Neural progenitor cell (in vitro differentiated cells): ENCODE measurements around the gene KPNA5. TPM values are rescaled to one million over a fixed set of nuclear protein-coding genes. Genes with fewer than 3 reads are reported as not detected.
"Not testable (repeated sequence)": the region's sequence is repeated elsewhere in the genome, so short reads cannot be mapped to it uniquely, and the experiment has no call there.

Source experiments
- DNase-seq: peaks from one replicate; pipeline ENCODE4 v3.0.0-alpha.2; 2016; ENCODE audit warnings: low spot score
- H2AFZ ChIP-seq: fragments of 200-600 bp; sonication (generic); replicated peaks from 2 replicates; pipeline ENCODE4 v1.6.1; 2016; ENCODE audit warnings: antibody characterized with exemption
- H3F3A ChIP-seq: fragments of 200-600 bp; sonication (generic); 2 replicates; pipeline ENCODE4 v1.6.1; 2016; ENCODE audit warnings: antibody characterized with exemption, low read depth
- H3K27ac ChIP-seq: fragments of 200-600 bp; sonication (generic); 2 replicates; pipeline ENCODE4 v1.5.1; 2016; ENCODE audit warnings: mild to moderate bottlenecking
- H3K27me3 ChIP-seq: fragments of 200-600 bp; sonication (generic); 2 replicates; pipeline ENCODE4 v1.6.1; 2016; ENCODE audit warnings: mild to moderate bottlenecking, moderate library complexity
- H3K36me3 ChIP-seq: fragments of 200-600 bp; sonication (generic); 2 replicates; pipeline ENCODE4 v1.5.1; 2016
- H3K4me1 ChIP-seq: fragments of 200-600 bp; sonication (generic); 2 replicates; pipeline ENCODE4 v1.6.1; 2016; ENCODE audit warnings: mixed run types
- H3K4me2 ChIP-seq: fragments of 200-600 bp; sonication (generic); 2 replicates; pipeline ENCODE4 v1.6.1; 2016
- H3K4me3 ChIP-seq: fragments of 200-600 bp; sonication (generic); 2 replicates; pipeline ENCODE4 v1.5.1; 2016
- H3K79me2 ChIP-seq: fragments of 200-600 bp; sonication (generic); 2 replicates; pipeline ENCODE4 v1.6.1; 2016; ENCODE audit warnings: low read depth
- H3K9ac ChIP-seq: fragments of 200-600 bp; sonication (generic); 2 replicates; pipeline ENCODE4 v1.6.1; 2016
- H3K9me3 ChIP-seq: fragments of 200-600 bp; sonication (generic); 2 replicates; pipeline ENCODE4 v1.5.1; 2016; ENCODE audit warnings: low read depth
- H4K20me1 ChIP-seq: fragments of 200-600 bp; sonication (generic); 2 replicates; pipeline ENCODE4 v1.6.1; 2016; ENCODE audit warnings: low read depth
- H3K27ac Mint-ChIP-seq: 3 replicates; pipeline ENCODE4 v1.8.0; 2021; ENCODE audit warnings: mixed read lengths
- H3K27me3 Mint-ChIP-seq: 2 replicates; pipeline ENCODE4 v1.8.0; 2022; ENCODE audit warnings: low read depth, mild to moderate bottlenecking, inconsistent platforms, moderate library complexity, mixed read lengths; ENCODE audit not compliant: insufficient read depth
- H3K36me3 Mint-ChIP-seq: 3 replicates; pipeline ENCODE4 v1.8.0; 2021; ENCODE audit warnings: mixed read lengths
- H3K4me1 Mint-ChIP-seq: 3 replicates; pipeline ENCODE4 v1.8.0; 2021; ENCODE audit warnings: mixed read lengths
- H3K4me3 Mint-ChIP-seq: 3 replicates; pipeline ENCODE4 v1.8.0; 2021; ENCODE audit warnings: mild to moderate bottlenecking, moderate library complexity, mixed read lengths
- H3K9me3 Mint-ChIP-seq: 3 replicates; pipeline ENCODE4 v1.8.0; 2020; ENCODE audit warnings: mixed read lengths
- EZH2 ChIP-seq: fragments of 200-600 bp; sonication (generic); IDR thresholded peaks from 2 replicates; pipeline ENCODE4 v1.6.1; 2017; ENCODE audit warnings: antibody characterized with exemption, mild to moderate bottlenecking, moderate library complexity
- EZH2phosphoT487 ChIP-seq: fragments of 200-600 bp; sonication (generic); IDR thresholded peaks from 2 replicates; pipeline ENCODE4 v1.6.1; 2017; ENCODE audit warnings: antibody characterized with exemption
- total RNA-seq: library from RNA; depleted of rRNA; stranded (reverse); fragments of >200 nt; gene quantifications from 2 replicates; pipeline ENCODE4 v1.2.3, GENCODE V29; 2015; ENCODE audit warnings: low replicate concordance
- TF ChIP-seq, protein P1 (sequence below): fragments of 200-600 bp; sonication (generic); IDR thresholded peaks from 2 replicates; pipeline ENCODE4 v1.5.1; 2017; ENCODE audit warnings: antibody characterized with exemption, mild to moderate bottlenecking

The KPNA5 gene
- total RNA-seq, 1 donor from 2014 or later, result 39.9 TPM

DNA sequence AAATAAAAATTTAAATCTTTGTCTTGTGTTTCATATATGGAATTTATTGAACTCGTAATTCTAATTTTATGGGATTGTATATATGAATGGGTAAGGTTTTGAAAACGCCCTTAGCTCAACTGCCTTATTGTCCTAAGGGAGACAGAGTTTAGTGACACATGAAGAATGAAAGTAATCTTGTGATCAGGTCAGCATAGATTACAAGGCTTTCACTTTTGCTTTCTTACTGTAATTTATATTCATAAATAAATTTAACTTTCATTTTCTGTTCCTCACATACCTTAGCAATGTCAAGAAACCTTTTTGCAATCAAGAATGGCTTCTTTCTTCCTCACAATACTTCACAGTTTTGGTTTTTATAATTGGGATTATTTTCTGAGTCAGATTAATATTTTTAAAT, 14.4 kb downstream of the KPNA5 start:
- TF ChIP-seq EZH2phosphoT487, result no peak
- TF ChIP-seq, protein P1, sequence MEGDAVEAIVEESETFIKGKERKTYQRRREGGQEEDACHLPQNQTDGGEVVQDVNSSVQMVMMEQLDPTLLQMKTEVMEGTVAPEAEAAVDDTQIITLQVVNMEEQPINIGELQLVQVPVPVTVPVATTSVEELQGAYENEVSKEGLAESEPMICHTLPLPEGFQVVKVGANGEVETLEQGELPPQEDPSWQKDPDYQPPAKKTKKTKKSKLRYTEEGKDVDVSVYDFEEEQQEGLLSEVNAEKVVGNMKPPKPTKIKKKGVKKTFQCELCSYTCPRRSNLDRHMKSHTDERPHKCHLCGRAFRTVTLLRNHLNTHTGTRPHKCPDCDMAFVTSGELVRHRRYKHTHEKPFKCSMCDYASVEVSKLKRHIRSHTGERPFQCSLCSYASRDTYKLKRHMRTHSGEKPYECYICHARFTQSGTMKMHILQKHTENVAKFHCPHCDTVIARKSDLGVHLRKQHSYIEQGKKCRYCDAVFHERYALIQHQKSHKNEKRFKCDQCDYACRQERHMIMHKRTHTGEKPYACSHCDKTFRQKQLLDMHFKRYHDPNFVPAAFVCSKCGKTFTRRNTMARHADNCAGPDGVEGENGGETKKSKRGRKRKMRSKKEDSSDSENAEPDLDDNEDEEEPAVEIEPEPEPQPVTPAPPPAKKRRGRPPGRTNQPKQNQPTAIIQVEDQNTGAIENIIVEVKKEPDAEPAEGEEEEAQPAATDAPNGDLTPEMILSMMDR, result no peak
- TF ChIP-seq EZH2, result no peak
- no peak overlapping the region for H2AFZ ChIP-seq
- H3K27me3 ChIP-seq, result no peaks in the 10 kb centered on the region
- DNase-seq, result no peak
- Mint-ChIP-seq H3K4me3 (no peak overlapping the region), H3K9me3 (peaks cover 3% of the 10 kb centered on the region), H3K36me3 (peaks cover 18% of the 10 kb centered on the region), H3K27ac (no peak overlapping the region), H3K4me1 (no peaks in the 10 kb centered on the region), H3K27me3 (no peaks in the 10 kb centered on the region)
- no peak overlapping the region for H3K4me3 ChIP-seq
- H3K4me1 ChIP-seq, result peaks cover 11% of the 10 kb centered on the region
- H3K9me3 ChIP-seq, result no peaks in the 10 kb centered on the region
- H3K9ac ChIP-seq, result no peak overlapping the region
- no peak overlapping the region for H3K27ac ChIP-seq
- no peak overlapping the region for H3K4me2 ChIP-seq
- peaks cover 10% of the 10 kb centered on the region for H4K20me1 ChIP-seq
- H3F3A ChIP-seq, result no peaks in the 10 kb centered on the region
- H3K79me2 ChIP-seq, result peaks cover 52% of the 10 kb centered on the region
- H3K36me3 ChIP-seq, result peaks cover 20% of the 10 kb centered on the region

DNA sequence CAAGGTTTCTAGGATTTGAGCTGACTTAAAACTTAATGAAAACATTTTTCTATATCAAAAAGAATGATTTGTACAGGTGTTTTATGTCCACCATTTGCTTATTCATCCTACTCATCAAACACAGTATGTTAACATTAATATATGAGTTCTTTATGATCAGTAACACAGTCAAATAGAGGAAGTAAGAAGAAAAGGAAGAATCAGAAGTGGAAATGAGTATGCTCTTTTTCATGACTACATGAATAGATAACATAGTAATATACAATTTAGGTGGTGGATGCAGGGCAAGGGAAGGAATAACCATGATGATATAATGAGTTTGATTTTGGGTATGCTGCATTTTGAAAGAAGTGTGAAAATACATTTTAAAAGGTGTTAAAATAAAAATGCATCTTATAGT, 16.5 kb downstream of the KPNA5 start:
- no peak for DNase-seq
- Histone ChIP-seq H3K4me3 (no peak overlapping the region), H3K9ac (no peak overlapping the region), H3K79me2 (peaks cover 32% of the 10 kb centered on the region), H3K4me2 (no peak overlapping the region), H3K9me3 (no peaks in the 10 kb centered on the region), H3K27ac (no peak overlapping the region), H4K20me1 (peaks cover 10% of the 10 kb centered on the region), H3F3A (no peaks in the 10 kb centered on the region), H3K27me3 (no peaks in the 10 kb centered on the region), H3K4me1 (peaks cover 11% of the 10 kb centered on the region), H3K36me3 (peaks cover 10% of the 10 kb centered on the region), H2AFZ (no peak overlapping the region)
- H3K27me3 Mint-ChIP-seq, result no peaks in the 10 kb centered on the region
- H3K36me3 Mint-ChIP-seq, result peaks cover 18% of the 10 kb centered on the region
- H3K4me1 Mint-ChIP-seq, result no peaks in the 10 kb centered on the region
- H3K4me3 Mint-ChIP-seq, result no peak overlapping the region
- TF ChIP-seq EZH2phosphoT487, result no peak
- TF ChIP-seq EZH2, result no peak
- TF ChIP-seq, protein P1, result no peak
- no peak overlapping the region for H3K27ac Mint-ChIP-seq
- H3K9me3 Mint-ChIP-seq, result peaks cover 3% of the 10 kb centered on the region

DNA sequence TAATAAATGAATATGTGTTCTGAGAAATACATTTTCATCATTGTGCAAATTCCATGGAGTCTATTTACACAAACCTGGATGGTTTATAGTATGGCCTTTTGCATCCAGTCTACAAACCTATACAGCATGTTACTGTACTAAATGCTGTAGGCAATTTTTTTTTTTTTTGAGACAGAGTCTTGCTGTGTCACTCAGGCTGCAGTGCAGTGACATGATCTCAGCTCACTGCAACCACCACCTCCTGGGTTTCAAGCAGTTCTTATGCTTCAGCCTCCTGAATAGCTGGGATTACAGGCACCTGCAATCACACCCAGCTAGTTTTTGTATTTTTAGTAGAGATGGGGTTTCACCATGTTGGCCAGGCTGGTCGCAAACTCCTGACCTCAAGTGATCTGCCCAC, 22.9 kb downstream of the KPNA5 start:
- H3K36me3 ChIP-seq, result peaks cover 18% of the 10 kb centered on the region
- H2AFZ ChIP-seq, H3K4me2 ChIP-seq, H3F3A ChIP-seq, H3K4me3 Mint-ChIP-seq, H3K9me3 Mint-ChIP-seq, H3K79me2 ChIP-seq, H3K4me1 Mint-ChIP-seq, H3K4me3 ChIP-seq, H3K9ac ChIP-seq, H3K4me1 ChIP-seq, H3K27ac ChIP-seq, H3K27me3 Mint-ChIP-seq, H4K20me1 ChIP-seq, DNase-seq, H3K27ac Mint-ChIP-seq, H3K27me3 ChIP-seq, H3K9me3 ChIP-seq: not testable (repeated sequence)
- H3K36me3 Mint-ChIP-seq, result peaks cover 21% of the 10 kb centered on the region

DNA sequence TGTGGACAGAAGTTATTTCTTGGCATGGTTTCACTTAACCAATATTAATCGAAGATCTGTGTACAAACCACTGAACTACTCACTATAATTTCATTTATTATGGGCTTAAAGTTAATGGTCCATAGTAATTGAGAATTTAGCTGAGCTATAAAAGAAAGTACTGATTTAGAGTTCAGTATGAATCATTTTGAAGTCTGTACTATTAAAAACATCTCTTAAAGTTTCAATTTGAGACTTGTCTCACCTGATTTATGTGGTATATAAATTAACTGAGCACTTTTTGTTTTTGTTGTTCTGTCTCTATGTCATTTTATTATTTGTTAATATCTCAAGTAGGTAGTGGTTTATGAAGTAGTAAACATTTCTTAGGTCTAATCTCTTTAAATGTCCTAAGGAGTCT, 24.9 kb downstream of the KPNA5 start:
- H3K27me3 ChIP-seq, result no peaks in the 10 kb centered on the region
- Mint-ChIP-seq H3K27me3 (no peaks in the 10 kb centered on the region), H3K4me3 (no peak overlapping the region), H3K27ac (no peak overlapping the region), H3K36me3 (peaks cover 22% of the 10 kb centered on the region), H3K4me1 (no peaks in the 10 kb centered on the region), H3K9me3 (no peaks in the 10 kb centered on the region)
- no peak overlapping the region for H3K27ac ChIP-seq
- H3K36me3 ChIP-seq, result peaks cover 9% of the 10 kb centered on the region
- H3K4me2 ChIP-seq, result no peak overlapping the region
- no peak overlapping the region for H2AFZ ChIP-seq
- H3K9ac ChIP-seq, result no peak overlapping the region
- H3K79me2 ChIP-seq, result no peaks in the 10 kb centered on the region
- no peak for DNase-seq
- no peaks in the 10 kb centered on the region for H4K20me1 ChIP-seq
- no peaks in the 10 kb centered on the region for H3K9me3 ChIP-seq
- TF ChIP-seq EZH2, result no peak
- no peaks in the 10 kb centered on the region for H3F3A ChIP-seq
- H3K4me3 ChIP-seq, result no peak overlapping the region
- H3K4me1 ChIP-seq, result no peaks in the 10 kb centered on the region
